GM18498 (cell line): Measurements from ENCODE around the gene WDFY1.
A peak's percentile ranks its signal among the peaks of the same experiment; 100 is the strongest.

Source experiments
- ATAC-seq: cut with Tn5 transposase; IDR thresholded peaks from one replicate; pipeline ENCODE4 v1.9.1; 2021; ENCODE audit warnings: mild to moderate bottlenecking, moderate library complexity; ENCODE audit not compliant: unreplicated experiment

Gene WDFY1

DNA sequence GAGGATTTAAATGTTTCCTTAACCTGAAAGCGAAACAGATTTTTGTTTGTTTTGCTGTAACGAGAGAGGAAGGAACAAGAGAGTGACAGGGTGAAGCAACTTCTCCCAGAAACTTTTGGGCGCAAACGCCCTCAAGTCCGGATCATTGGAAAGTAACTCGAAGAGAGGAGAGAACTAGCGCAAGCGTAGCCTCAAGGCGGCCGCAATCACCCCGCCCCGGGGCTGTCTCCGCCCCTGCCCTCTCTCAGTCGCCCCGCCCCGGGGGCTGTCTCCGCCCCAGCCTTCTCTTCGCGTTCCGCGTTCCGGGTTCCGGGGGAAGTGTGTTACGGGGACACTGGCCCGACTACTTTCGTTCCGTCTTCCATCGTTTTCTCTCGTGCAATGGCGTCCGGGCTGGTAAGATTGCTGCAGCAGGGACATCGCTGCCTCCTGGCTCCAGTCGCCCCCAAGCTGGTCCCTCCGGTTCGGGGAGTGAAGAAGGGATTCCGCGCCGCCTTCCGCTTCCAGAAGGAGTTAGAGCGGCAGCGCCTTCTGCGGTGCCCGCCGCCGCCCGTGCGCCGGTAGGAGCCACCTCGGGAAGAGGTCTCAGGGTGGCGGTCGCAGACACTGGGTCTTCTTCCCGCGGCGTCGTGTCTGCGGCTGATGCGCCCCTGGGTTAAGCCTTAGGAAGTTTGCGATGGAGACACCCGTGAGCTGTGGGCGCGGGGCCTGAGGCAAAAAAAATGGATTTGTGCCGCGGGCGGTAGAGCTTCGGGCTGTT lies 12.1 kb upstream of the WDFY1 start, which contains the start of gene MRPL44:
Gene MRPL44, plus strand, starts transcription at position 372 of the 760 bp plus-strand sequence. Its CDS starts 10 bp downstream, at position 382.
- peak; percentile 85 for ATAC-seq

DNA sequence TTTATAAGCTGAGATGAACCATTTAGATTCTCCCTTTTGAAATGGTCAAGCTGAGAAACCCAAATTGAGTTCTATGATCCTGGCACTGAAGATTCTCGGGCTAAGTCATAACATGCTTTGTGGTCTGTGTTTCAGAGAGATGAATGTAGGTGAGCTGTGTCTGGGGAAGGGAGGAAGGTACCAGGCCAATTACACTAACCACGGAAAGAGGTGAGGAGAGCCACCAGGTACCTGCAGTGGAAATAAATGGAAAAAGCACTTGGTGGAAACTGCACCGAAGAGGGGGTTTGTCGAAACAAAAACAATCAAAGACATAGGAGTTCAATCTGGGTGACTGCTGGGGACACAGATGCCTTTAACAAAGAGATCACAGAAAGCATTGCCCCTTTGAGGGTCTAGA lies 11.2 kb upstream of the WDFY1 start:
- ATAC-seq, result peak; percentile 40

DNA sequence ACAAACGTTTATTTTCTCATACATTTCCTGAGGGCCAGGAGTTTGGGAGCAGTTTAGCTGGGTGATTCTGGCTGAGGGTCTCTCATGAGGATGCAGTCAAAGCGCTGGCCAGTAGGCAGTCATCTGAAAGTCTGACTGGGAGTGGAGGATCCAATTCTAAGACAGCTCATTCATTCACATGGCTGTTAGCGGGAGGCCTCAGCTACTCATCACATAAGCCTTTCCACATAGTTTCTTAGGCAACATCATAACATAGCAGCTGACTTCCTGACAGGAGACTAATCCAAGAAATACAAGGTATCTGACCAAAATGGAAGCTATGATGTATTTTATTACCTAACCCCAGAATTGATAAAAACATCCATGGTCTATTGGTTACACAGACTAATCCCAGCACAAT lies 9.3 kb upstream of the WDFY1 start:
- ATAC-seq, result no peak

DNA sequence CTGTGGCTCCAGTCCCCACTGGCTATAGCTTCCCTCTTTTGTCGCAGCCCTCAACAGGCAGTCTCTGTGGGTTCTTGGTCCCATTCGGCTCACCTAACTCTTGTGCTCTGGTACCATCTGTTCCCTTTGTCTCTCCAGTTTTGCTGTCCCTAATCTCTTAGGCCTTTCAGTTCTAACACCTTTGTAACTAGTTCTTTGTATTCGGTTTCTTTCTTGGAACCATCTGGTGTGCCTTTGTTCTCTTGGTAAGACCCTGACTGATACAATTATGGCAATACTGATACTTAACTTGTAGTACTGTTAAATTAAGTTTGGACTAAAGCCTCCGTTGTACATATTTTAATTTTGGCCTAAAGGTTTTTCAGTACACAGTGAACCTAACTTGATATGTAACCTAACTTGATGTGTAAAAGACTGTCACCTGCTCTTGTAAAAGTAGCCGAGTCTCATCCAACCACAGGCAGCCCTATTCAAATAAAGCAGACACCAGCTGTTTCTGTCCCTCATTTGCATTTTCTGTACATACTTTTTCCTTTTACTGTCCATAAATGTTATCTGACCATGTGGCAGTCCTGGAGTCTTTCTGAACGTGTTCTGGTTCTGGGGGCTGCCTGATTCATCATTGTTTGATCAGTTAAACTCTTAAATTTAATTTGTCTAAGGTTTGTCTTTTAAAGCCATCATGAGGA lies 7.3 kb upstream of the WDFY1 start:
- ATAC-seq, result peak; percentile 53

DNA sequence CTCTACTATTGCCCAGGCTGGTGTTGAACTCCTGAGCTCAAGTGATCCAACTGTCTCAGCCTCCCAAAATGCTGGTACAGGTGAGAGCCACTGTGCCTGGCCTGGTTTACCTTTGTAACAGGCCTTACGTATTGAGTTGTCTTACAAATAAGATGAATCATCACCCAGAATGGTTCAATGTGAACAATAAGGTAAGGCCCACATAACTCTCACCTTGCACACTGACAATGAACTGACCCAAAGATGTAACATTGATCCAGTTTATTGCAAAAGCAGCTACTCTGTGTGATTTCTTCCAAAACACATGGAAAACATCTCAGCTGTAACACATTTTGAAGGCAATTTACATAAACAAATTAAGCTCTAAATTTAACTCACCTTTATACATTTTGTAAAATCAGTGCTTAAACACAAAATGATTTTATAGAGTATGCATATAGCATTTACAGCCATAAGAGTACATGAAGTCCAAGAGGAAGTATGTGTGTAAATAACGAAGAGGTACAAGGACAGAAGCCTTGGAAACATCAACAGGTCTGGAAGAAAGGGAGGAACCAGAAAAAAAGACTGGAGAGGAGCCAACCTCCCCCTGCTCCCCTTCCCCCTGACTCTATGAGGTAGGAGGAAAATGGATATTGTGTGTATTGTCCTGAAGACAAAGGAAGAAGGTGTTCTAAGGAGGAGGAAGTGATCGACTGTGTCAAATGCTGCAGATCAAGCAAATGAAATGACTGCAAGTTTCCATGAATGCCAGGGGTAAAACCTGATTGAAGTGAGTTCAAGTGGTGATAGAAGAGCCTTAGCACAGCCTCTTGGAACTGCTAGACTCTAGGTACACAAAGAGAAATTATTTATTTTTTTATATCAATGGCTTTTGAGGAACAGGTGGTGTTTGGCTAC lies 5.6 kb upstream of the WDFY1 start:
- no peak for ATAC-seq

DNA sequence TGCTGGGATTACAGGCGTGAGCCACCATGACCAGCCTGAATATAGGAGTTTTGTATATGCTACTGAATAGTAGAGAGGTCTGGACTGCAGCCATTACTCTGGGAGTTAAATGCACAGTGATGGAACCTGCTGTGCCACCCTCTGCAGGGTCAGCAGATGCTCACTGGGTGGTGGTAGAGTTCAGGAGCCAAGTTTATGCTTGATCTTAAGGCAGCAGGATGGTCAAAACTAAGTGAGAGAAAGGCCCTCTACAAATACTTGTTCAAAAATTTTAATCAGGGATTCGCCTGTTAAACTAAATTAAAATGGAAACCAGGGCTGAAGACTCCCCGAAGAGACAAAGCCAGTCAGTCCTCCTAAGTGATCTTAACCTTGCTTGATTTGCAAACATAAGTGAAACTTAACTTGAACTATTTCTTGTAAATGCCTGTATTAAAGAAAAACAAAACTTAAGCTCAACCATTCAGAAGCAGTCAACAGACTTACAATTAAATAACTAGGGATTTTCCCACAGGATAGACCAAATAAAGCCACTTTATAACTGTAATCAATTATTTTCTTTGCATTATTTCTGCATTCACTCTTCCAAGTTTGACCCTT lies 4.2 kb upstream of the WDFY1 start:
- ATAC-seq, result no peak

DNA sequence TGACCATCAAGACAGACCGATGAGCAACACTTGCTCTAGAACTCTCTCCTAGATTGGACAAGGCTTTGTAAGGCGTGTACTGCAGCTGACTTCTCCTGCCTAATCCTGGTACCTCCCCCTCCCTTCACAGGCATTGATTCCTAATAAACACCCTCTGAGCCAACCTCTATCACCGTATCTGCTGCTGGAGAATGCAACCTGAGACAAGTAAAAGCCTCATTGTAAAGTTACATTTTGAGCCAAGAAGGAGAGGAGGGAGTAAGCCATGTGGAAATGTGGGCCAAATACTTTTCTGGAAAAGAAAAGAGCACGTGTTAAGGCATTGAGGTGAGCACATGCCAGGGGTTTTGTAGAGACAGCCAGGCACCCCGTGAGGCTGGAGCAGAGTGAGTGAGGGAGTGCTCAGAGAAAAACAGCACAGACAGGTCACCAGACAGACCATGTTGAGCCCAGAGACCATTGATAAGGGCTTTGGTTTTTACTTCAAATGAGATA lies 2.6 kb upstream of the WDFY1 start:
- ATAC-seq, result no peak

DNA sequence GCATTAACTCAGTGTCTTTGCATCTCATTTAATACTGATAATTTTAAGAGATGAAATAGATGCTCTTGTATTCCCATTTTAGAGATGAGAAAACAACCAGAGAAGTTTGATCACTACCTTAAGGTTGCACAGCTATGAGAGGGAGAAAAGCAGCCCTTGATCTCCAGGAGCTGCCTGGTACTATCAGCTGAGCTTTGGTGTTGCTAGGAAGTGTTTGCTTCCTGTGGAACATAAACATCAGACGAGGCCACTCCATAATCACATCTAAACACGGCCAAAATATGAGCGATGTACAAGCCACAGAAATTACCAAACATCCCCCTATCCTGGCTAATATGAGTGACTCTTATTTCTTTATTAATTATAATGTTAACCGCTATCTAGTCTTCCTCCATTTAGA lies 620 bp upstream of the WDFY1 start:
- no peak for ATAC-seq

DNA sequence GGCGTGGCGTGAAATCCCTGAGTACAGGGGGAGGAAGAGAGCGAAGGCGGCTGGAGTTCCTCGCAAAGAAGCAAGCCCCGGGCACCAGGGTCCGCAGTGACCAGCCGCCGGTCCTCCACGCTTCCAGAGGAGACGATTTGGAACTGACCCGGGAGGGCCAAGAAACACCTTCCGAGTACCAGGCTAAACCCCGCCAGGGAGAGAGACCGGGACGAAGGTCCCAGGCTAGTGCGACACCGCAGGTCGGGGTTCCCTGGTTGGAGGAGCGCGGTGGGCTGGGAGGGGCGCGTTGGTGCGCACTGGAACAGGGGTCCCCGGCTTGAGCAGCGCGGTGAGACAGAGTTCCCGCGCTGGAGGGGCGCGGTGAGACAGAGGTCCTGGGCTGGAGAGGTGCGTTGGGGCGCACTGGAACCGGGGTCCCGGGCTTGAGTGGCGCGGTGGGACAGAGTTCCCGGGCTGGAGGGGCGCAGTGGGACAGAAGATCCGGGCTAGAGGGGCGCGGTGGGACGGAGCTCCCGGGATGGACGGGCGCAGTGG lies 901 bp downstream of the WDFY1 start:
- peak; percentile 24 for ATAC-seq

DNA sequence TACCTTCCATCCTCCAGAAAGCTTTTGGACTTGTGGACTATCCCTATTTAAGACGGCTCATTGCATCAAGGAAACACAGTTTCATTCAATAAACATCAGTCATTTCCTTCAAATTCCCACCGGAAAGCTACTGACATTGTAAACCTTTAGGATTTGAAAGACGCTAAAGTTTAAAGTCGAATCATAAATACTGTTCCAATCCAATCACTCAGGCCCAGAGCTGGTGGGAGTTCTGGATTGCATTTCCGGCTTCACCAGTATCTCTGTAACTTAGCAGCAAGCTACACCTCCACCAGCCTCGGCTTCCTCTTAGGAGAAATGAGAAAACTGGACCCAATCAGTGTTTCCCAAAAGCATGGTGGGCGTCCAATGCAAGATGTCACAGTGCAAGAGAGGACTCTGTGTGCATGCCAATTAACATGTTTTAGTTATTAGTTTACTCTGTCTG lies 1.6 kb downstream of the WDFY1 start:
- no peak for ATAC-seq

DNA sequence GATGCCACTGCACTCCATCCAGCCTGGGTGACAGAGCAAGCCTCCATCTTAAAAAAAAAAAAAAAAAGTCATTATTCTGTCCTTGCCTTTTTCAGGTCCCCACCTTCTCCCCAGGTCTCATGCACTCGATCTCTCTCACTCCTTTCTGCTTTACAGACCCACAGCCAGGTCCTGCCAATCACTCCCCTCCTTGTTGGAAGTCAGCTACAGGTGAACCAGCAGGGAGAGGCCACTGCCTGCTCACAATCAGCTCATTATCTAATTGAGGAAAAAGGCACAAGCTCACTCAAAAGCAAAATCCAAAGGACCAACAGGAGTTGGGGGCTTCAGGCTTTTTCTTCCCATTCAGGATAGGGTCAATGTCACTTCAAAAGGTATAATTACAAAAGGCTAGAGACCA lies 2.0 kb downstream of the WDFY1 start:
- no peak for ATAC-seq

DNA sequence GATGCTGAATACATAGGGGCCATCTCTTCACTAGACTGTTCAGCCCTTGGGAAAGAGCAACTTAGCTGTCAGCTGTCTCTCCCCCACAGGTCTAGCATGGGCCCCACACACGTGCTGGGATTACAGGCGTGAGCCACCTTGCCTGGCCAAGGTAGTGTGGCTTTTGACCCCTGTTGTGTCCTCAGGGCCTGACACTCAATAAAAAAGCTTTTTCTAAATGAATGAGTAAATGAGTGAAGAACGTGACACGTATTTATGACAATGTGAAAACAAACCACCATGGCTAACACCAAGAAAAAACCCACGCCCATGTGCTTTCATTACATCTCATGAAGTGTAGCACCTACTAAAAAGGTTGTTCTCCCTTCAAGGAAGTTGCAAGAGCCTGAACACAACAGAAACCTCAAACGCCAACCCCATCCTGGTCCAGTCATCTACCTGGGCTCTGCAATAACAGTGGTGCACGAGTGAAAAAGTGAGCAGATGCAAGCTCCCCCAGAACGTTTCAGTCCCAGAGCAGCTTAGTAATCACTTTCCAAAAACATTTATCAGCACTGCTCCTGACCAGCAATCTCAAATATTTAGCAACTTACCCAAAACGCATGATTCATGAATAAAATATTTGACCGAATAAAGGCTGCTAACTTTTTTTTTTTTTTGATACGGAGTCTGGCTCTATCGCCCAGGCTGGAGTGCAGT lies 3.4 kb downstream of the WDFY1 start:
- ATAC-seq, result peak; percentile 45

DNA sequence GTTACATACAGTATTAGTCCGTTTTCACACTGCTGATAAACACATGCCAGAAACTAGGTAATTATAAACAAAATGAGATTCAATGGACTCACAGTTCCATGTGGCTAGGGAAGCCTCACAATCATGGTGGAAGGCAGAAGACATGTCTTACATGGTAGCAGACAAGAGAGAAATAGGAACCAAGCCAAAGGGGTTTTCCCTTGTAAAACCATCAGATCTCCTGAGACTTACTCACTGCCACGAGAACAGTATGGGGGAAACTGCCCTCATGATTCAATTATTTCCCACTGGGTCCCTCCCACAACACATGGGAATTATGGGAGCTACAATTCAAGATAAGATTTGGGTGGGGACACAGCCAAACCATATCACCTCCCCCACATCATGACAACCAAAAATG lies 5.7 kb downstream of the WDFY1 start:
- peak; percentile 29 for ATAC-seq

DNA sequence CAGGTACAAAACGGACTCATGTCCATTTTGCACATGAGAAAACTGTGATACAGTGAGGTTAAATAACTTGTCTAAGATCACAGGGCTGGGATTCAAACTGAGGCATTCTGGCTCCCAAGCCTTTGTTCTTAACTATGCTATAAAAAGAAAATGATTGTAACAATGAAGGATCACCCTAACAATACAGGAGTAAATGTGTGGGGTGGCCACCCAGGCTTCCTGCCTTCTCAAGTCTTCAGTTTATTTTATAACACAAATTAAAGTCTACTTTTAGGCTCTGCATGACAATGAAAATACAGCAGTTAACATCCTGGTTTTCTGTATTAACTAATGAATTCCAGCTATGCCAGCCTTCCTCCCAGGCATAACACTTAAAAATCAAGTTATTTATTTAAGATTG lies 7.6 kb downstream of the WDFY1 start:
- ATAC-seq, result no peak

DNA sequence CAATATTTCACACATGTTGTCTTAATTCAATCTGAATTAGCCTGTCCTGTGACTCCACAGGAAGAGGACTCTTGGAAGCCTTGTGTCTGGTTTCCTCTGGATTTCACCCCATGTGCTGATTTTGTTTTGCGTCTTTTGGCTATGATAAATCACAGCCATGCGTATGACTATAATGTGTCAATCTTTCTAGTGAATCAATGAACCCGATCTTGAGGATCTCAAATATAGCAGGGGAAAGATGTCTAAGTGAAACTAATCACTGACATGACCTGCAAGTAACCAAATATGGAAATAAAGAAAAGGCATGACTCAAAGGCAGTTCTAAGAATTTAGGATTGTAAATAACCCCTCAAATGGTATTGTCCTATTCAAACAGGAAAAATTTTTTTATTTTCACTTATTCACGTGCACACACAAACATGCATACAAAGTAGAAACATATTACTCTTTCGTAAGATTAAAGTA lies 8.2 kb downstream of the WDFY1 start:
- ATAC-seq, result peak; percentile 42

DNA sequence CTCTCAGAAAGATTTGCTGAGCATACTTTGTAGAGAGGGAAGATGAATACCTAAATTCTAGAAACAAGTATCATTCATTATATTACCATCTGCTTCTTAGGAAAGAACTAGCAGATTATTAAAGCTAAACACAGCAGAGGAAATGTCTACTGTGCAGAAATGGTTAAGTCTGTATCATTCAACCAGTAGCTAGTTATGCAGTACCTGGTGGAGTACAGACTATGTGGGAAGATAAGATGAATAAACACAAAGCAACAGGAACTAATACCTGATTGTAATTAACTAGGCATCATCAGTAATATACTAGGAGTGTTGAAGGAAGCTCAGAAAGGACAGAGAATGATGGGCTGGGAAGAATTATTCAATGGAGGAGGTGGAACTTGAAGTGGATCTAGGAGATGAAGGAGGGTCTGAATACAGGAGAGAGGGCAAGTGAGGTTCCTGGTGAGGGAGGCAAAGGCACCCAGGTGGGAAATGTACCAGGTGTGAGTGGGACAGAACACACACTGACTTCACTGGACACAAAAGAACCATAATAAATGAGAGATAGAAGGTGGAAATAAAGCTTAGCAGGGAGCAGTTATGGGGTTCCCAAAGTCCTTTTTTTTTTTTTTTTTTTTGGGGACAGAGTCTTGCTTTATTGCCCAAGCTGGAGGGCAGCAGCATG lies 9.5 kb downstream of the WDFY1 start:
- no peak for ATAC-seq

DNA sequence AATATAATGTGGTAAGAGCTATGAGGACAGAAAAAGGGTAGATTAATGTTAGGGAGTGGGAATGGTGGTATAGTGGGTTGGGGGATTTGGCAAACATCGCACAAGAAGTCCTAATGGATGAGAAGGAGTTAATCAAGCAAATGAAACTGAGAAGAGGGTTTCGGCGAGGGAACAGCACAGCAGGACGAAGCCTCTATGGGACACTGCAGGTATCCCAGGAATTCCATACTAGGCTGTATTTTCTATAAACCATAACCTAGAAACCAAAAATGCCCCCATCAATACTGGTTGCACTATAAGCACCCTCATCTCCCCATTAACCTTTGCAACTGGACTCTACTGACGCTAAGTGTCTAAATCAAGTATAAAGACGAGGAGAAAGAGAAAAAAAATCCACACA lies 10.3 kb downstream of the WDFY1 start:
- ATAC-seq, result no peak

DNA sequence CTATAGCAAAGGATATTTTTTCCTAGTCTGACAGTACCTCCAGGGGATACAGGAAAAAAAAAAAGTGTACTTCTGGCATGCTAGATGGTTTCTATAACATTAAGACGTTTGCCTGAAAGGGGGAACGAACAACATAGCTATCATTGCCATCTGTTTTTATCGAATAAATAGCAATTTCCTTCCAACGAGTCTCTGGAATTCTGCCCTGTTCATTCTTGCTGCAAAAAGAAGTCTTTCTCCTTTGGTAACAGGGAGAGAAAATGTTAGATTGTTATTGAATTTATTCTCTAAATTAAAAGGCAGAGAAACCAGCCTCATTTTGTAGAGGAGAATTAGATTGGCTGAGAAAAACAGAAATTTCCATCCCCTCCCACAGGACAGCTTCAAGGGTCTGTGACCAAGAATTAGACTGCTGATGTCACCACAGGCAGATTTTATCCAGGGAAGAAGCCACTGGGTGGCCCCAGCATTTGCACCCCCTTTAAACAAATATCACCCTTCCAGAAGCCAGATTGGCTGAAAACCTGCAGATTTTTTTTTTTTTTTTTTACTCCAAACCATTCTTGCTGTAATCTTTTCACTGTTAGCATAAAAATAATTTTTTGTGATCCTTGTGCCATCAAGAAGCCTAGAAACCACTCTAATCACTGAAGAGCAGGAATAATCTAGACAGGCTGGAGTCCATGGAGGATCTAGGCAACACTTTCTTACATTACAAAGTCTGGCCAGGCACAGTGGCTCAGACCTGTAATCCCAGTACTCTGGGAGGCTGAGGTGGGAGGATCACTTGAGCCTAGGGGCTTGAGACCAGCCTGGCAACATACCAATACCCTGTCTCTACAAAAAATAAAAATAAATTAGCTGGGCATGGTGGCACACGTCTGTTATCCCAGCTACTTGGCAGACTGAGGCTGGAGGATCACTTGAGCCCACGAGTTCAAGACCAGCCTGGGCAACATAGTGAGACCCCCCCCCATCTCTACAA lies 12.0 kb downstream of the WDFY1 start:
- ATAC-seq, result no peak
